Measurements from ENCODE around the gene TBXAS1. TPM values are rescaled to one million over a fixed set of nuclear protein-coding genes. Genes with fewer than 3 reads are reported as not detected.

TBXAS1 gene
- total and polyA plus RNA-seq, 2 donors (not counting 3 experiments of a cell fraction or from before 2014, with no cell fraction given), result 2.1 to 4.3 TPM

DNA sequence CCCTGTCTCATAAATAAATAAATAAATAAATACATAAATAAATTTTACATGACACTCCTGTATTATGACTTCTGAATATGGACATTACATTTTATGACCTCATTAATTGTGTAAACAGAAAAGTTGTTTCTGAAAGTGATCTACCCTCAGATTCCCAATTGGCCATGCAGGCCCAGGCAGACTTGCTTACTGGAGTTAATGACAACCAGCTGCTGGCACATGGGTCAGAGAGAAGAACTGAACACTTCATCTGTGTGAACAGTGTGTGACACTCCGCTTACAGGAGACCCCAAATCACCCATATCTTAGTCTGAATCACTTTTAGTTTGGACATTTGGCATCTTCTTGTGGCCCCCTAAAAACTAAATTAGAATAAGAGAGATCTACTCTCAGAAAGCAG is 202.3 kb downstream of the TBXAS1 start:
- Histone ChIP-seq H3K4me3 (replicated peaks in 1 of 3; ENCODE audit: insufficient read depth in 1 of 3, low read depth in 1 of 3, low read length in 3 of 3) (no peak overlapping the region), H3K9me3 (replicated peaks; ENCODE audit: control insufficient read depth, insufficient read depth, low read length) (no peaks in the 10 kb centered on the region), H3K27ac (ENCODE audit: insufficient read depth, low read depth, low read length) (no peak overlapping the region), H3K36me3 (ENCODE audit: control insufficient read depth in 2 of 2, extremely low read depth in 1 of 2, insufficient read depth in 2 of 2, low read length in 2 of 2) (peaks cover 8 to 20% of the 10 kb centered on the region in 2 experiments), H2AFZ (ENCODE audit: low read depth, low read length) (no peak overlapping the region), H3K27me3 (ENCODE audit: control insufficient read depth in 2 of 2, insufficient read depth in 2 of 2, low read length in 2 of 2) (no peaks in the 10 kb centered on the region), H3K4me1 (ENCODE audit: control insufficient read depth, extremely low read depth, insufficient read depth, low read length) (peaks cover 19% of the 10 kb centered on the region), H3K79me2 (ENCODE audit: control insufficient read depth, insufficient read depth, low read length) (peaks cover 1% of the 10 kb centered on the region), H3K9ac (replicated peaks; ENCODE audit: extremely low read depth, insufficient read depth, low read length) (no peak overlapping the region), H3K4me2 (ENCODE audit: insufficient read depth, low read length) (no peak overlapping the region), H3K9me1 (replicated peaks; ENCODE audit: control insufficient read depth, extremely low read depth, insufficient read depth, low read length) (no peaks in the 10 kb centered on the region), H4K20me1 (replicated peaks; ENCODE audit: control insufficient read depth, extremely low read depth, insufficient read depth, low read length) (no peaks in the 10 kb centered on the region)
- no peak for FAIRE-seq
- dilution Hi-C loops (cut with MboI; ENCODE audit: extremely low pct_ligation_motif_present, low sequenced_read_pairs), result no loop called here
- POLR2A ChIA-PET, result no interaction called here
- TF ChIP-seq MYC (IDR thresholded peaks at IDR 0.05; ENCODE audit: low read depth, low read length) (no peak), POLR2A (IDR thresholded peaks at IDR 0.05; ENCODE audit: low read depth, low read length) (no peak), JUN (IDR thresholded peaks at IDR 0.05; ENCODE audit: borderline replicate concordance, insufficient read depth, insufficient read length, low read depth) (no peak), EZH2 (IDR thresholded peaks at IDR 0.05; ENCODE audit: borderline replicate concordance, low read depth, low read length, severe bottlenecking) (no peak), GATA2 (IDR thresholded peaks at IDR 0.05; ENCODE audit: insufficient read depth, insufficient read length, low read depth, low read length) (no peak), FOS (IDR thresholded peaks at IDR 0.05; ENCODE audit: borderline replicate concordance, insufficient read depth, low read length) (no peak), POLR2AphosphoS5 (IDR thresholded peaks at IDR 0.05; ENCODE audit: insufficient read depth, low read depth, low read length) (no peak)
- TF ChIP-seq, protein P1, sequence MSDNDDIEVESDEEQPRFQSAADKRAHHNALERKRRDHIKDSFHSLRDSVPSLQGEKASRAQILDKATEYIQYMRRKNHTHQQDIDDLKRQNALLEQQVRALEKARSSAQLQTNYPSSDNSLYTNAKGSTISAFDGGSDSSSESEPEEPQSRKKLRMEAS (IDR thresholded peaks at IDR 0.05; ENCODE audit: insufficient read depth, insufficient read length), result no peak
- TF ChIP-seq, protein P2, sequence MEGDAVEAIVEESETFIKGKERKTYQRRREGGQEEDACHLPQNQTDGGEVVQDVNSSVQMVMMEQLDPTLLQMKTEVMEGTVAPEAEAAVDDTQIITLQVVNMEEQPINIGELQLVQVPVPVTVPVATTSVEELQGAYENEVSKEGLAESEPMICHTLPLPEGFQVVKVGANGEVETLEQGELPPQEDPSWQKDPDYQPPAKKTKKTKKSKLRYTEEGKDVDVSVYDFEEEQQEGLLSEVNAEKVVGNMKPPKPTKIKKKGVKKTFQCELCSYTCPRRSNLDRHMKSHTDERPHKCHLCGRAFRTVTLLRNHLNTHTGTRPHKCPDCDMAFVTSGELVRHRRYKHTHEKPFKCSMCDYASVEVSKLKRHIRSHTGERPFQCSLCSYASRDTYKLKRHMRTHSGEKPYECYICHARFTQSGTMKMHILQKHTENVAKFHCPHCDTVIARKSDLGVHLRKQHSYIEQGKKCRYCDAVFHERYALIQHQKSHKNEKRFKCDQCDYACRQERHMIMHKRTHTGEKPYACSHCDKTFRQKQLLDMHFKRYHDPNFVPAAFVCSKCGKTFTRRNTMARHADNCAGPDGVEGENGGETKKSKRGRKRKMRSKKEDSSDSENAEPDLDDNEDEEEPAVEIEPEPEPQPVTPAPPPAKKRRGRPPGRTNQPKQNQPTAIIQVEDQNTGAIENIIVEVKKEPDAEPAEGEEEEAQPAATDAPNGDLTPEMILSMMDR (IDR thresholded peaks at IDR 0.05; ENCODE audit: extremely low read depth in 1 of 2, insufficient read depth in 1 of 2, low read depth in 1 of 2, low read length in 2 of 2), result no peak
- intact Hi-C loops (cut with micrococcal nuclease), result no loop called here
- DNase-seq (ENCODE audit: low read depth, low spot score), result no peak
- BruUV-seq (replicated peaks), result no TSS peak
- CTCF ChIA-PET, result no interaction called here
